ENCODE results near the gene SORL1.
"Not testable (repeated sequence)": the region's sequence is repeated elsewhere in the genome, so short reads cannot be mapped to it uniquely, and the experiment has no call there.

SORL1 gene

GRCh38 chr11:121626980-121627379 lies 174.9 kb downstream of the SORL1 start:
- TF ChIP-seq CTCF (IDR thresholded peaks at IDR 0.05; ENCODE audit: extremely low read depth, missing control alignments): no peak
- DNase-seq (ENCODE audit: low spot score): no peak

GRCh38 chr11:121630041-121630440 lies 177.9 kb downstream of the SORL1 start:
- TF ChIP-seq CTCF (IDR thresholded peaks at IDR 0.05; ENCODE audit: extremely low read depth, missing control alignments): no peak
- no peak for DNase-seq (ENCODE audit: low spot score)

- no peak for TF ChIP-seq CTCF (IDR thresholded peaks at IDR 0.05; ENCODE audit: extremely low read depth, missing control alignments)
- DNase-seq (ENCODE audit: low spot score): no peak
These were observed 179.3 kb downstream of the SORL1 start for GRCh38 chr11:121631456-121631855.

GRCh38 chr11:121634273-121634672 lies 182.2 kb downstream of the SORL1 start:
- no peak for TF ChIP-seq CTCF (IDR thresholded peaks at IDR 0.05; ENCODE audit: extremely low read depth, missing control alignments)
- no peak for DNase-seq (ENCODE audit: low spot score)

GRCh38 chr11:121634889-121635288 lies 182.8 kb downstream of the SORL1 start:
- no peak for DNase-seq (ENCODE audit: low spot score)
- no peak for TF ChIP-seq CTCF (IDR thresholded peaks at IDR 0.05; ENCODE audit: extremely low read depth, missing control alignments)

GRCh38 chr11:121636081-121636799 lies 184.1 kb downstream of the SORL1 start:
- TF ChIP-seq CTCF (IDR thresholded peaks at IDR 0.05; ENCODE audit: extremely low read depth, missing control alignments): no peak
- DNase-seq (ENCODE audit: low spot score): no peak

- DNase-seq (ENCODE audit: low spot score): no peak
- no peak for TF ChIP-seq CTCF (IDR thresholded peaks at IDR 0.05; ENCODE audit: extremely low read depth, missing control alignments)
These were observed 184.7 kb downstream of the SORL1 start for GRCh38 chr11:121636800-121637176.

- not testable (repeated sequence) for DNase-seq (ENCODE audit: low spot score)
These were observed 185.5 kb downstream of the SORL1 start for GRCh38 chr11:121637587-121637986.

All from GM20000 (cell line).